A549 (cell line): Measurements from ENCODE around the gene KSR1. TPM values are rescaled to one million over a fixed set of nuclear protein-coding genes. Genes with fewer than 3 reads are reported as not detected.

Source experiments
- ATAC-seq, 2 experiments: fragments of 200-7000 bp in 1 of 2; fragments of >200 bp in 1 of 2; cut with Nextera tagmentation in 1 of 2; cut with Tn5 transposase in 1 of 2; 3 replicates each; pipeline versions ENCODE4 v1.8.0 to v1.9.1; 2018 to 2020; ENCODE audit warnings: mild to moderate bottlenecking in 1 of 2, moderate library complexity in 1 of 2
- CTCF ChIA-PET: fragments of 300-600 bp; sonication (Branson Sonifier 250); formaldehyde crosslinking; extraction: SDS; loops from one replicate; lab custom pipeline; 2021; ENCODE audit warnings: antibody characterized with exemption, inconsistent platforms; lab: Yijun Ruan, JAX
- POLR2A ChIA-PET: fragments of 350-600 bp; formaldehyde crosslinking; extraction: SDS; loops from one replicate; lab custom pipeline; 2021; ENCODE audit warnings: antibody characterized with exemption, inconsistent platforms; lab: Yijun Ruan, JAX
- DNase-seq, 2 experiments: peaks; one replicate each; pipeline versions ENCODE4 v3.0.0 to v3.0.0-alpha.2; 2011 to 2016; ENCODE audit warnings: low read depth in 1 of 2, low spot score in 1 of 2
- FAIRE-seq: peaks from 2 replicates; lab custom pipeline; 2011; peaks lifted over from hg19 to GRCh38; lab: Jason Lieb, UNC
- H3K27ac ChIP-seq, 2 experiments: fragments of >200 bp; sonication (Bioruptor Twin); formaldehyde crosslinking; 3 replicates each; pipeline ENCODE4 v1.5.1; 2016 to 2017
- H3K4me1 ChIP-seq: fragments of >200 bp; sonication (Bioruptor Twin); formaldehyde crosslinking; 3 replicates; pipeline ENCODE4 v1.6.1; 2016
- H3K4me2 ChIP-seq: fragments of >200 bp; sonication (Bioruptor Twin); formaldehyde crosslinking; 3 replicates; pipeline ENCODE4 v1.6.1; 2016
- H3K4me3 ChIP-seq: fragments of >200 bp; sonication (Bioruptor Twin); formaldehyde crosslinking; 3 replicates; pipeline ENCODE4 v1.5.1; 2016
- H3K9me3 ChIP-seq: fragments of >200 bp; sonication (Bioruptor Twin); formaldehyde crosslinking; 3 replicates; pipeline ENCODE4 v1.6.1; 2016
- CBX8 ChIP-seq: fragments of 200-600 bp; sonication (generic); IDR thresholded peaks from 2 replicates; pipeline ENCODE4 v1.6.1; 2016
- CEBPB ChIP-seq, 2 experiments: fragments of >200 bp in 1 of 2; sonication (Bioruptor Twin) in 1 of 2; formaldehyde crosslinking in 1 of 2; IDR thresholded peaks; 2 replicates each; pipeline ENCODE4 v1.6.1; 2012 to 2016
- HEYL ChIP-seq: fragments of 250-450 bp; sonication (Bioruptor Pico); IDR thresholded peaks from 2 replicates; pipeline ENCODE4 v1.8.0; 2021; ENCODE audit warnings: mild to moderate bottlenecking, moderate library complexity
- JUN ChIP-seq, 2 experiments: fragments of >200 bp; sonication (Bioruptor Twin); formaldehyde crosslinking; IDR thresholded peaks; 2 replicates in 1 of 2; 3 replicates in 1 of 2; pipeline ENCODE4 v1.6.1; 2016 to 2017
- JUNB ChIP-seq: fragments of >200 bp; sonication (Bioruptor Twin); formaldehyde crosslinking; IDR thresholded peaks from 2 replicates; pipeline ENCODE4 v1.6.1; 2016
- MYC ChIP-seq: IDR thresholded peaks from 2 replicates; pipeline ENCODE4 v1.6.1; 2012; ENCODE audit warnings: mild to moderate bottlenecking, inconsistent platforms, low read length, improper control_type of control experiment, borderline replicate concordance
- NFE2L2 ChIP-seq: fragments of 150-350 bp; conservative IDR thresholded peaks from 2 replicates; pipeline ENCODE4 v1.6.1; 2014; ENCODE audit warnings: low read length
- NR3C1 ChIP-seq: fragments of >200 bp; sonication (Bioruptor Twin); formaldehyde crosslinking; IDR thresholded peaks from 3 replicates; pipeline ENCODE4 v1.6.1; 2017
- RAD21 ChIP-seq, 2 experiments: fragments of >200 bp in 1 of 2; sonication (Bioruptor Twin) in 1 of 2; formaldehyde crosslinking in 1 of 2; IDR thresholded peaks in 1 of 2; conservative IDR thresholded peaks in 1 of 2; 2 replicates in 1 of 2; 3 replicates in 1 of 2; pipeline ENCODE4 v1.6.1; 2012 to 2018; ENCODE audit warnings: inconsistent platforms in 1 of 2
- RCOR1 ChIP-seq: fragments of 150-350 bp; IDR thresholded peaks from 2 replicates; pipeline ENCODE4 v1.6.1; 2014; ENCODE audit warnings: antibody characterized with exemption, low read length, low read depth
- RNF2 ChIP-seq: fragments of 200-600 bp; sonication (generic); IDR thresholded peaks from 2 replicates; pipeline ENCODE4 v1.6.1; 2016; ENCODE audit warnings: low read depth, mild to moderate bottlenecking, antibody characterized with exemption, moderate library complexity, borderline replicate concordance
- SMC3 ChIP-seq: fragments of >200 bp; sonication (Bioruptor Twin); formaldehyde crosslinking; IDR thresholded peaks from 3 replicates; pipeline ENCODE4 v1.6.1; 2018; ENCODE audit warnings: inconsistent platforms
- WGBS: methylation state at CpG from one replicate; pipeline ENCODE4 v1.1.6; 2017; ENCODE audit errors: missing lambda C conversion rate; 5-methylcytosine and 5-hydroxymethylcytosine counted together
- polyA plus RNA-seq, 4 experiments: library from polyadenylated mRNA; depleted of rRNA in 3 of 4; stranded (reverse); fragments of >200 nt; fragmentation: RNase III in 1 of 4; extraction: RNeasy Plus Mini Kit Qiagen cat#74134 plus additional on column Dnase treatment in 1 of 4; gene quantifications; 2 replicates in 3 of 4; 3 replicates in 1 of 4; pipeline ENCODE4 v1.2.3, GENCODE V29; 2011 to 2017
- TF ChIP-seq, protein P1 (sequence below): fragments of >200 bp; sonication (Bioruptor Twin); formaldehyde crosslinking; IDR thresholded peaks from 3 replicates; pipeline ENCODE4 v1.6.1; 2016
- TF ChIP-seq, protein P2 (sequence below): IDR thresholded peaks from 2 replicates; pipeline ENCODE4 v1.6.1; 2012; ENCODE audit warnings: low read depth, borderline replicate concordance
- TF ChIP-seq, protein P3 (sequence below): IDR thresholded peaks from 2 replicates; pipeline ENCODE4 v1.6.1; 2012
- TF ChIP-seq, protein P4 (sequence below): fragments of 250-450 bp; sonication (Bioruptor Pico); IDR thresholded peaks from 2 replicates; pipeline ENCODE4 v1.5.0; 2021; ENCODE audit warnings: mild to moderate bottlenecking, moderate library complexity, borderline replicate concordance
- TF ChIP-seq, protein P5 (sequence below): fragments of 250-450 bp; sonication (Bioruptor Pico); IDR thresholded peaks from 2 replicates; pipeline ENCODE4 v1.5.0; 2020; ENCODE audit warnings: low read depth, mild to moderate bottlenecking, moderate library complexity
- TF ChIP-seq, protein P6 (sequence below): fragments of >200 bp; sonication (Bioruptor Twin); formaldehyde crosslinking; IDR thresholded peaks from 3 replicates; pipeline ENCODE4 v1.5.1; 2016

Gene KSR1
- polyA plus RNA-seq, 2 of the 4 experiments (the other 2 are of a cell fraction): 13.3 to 14.6 TPM

DNA sequence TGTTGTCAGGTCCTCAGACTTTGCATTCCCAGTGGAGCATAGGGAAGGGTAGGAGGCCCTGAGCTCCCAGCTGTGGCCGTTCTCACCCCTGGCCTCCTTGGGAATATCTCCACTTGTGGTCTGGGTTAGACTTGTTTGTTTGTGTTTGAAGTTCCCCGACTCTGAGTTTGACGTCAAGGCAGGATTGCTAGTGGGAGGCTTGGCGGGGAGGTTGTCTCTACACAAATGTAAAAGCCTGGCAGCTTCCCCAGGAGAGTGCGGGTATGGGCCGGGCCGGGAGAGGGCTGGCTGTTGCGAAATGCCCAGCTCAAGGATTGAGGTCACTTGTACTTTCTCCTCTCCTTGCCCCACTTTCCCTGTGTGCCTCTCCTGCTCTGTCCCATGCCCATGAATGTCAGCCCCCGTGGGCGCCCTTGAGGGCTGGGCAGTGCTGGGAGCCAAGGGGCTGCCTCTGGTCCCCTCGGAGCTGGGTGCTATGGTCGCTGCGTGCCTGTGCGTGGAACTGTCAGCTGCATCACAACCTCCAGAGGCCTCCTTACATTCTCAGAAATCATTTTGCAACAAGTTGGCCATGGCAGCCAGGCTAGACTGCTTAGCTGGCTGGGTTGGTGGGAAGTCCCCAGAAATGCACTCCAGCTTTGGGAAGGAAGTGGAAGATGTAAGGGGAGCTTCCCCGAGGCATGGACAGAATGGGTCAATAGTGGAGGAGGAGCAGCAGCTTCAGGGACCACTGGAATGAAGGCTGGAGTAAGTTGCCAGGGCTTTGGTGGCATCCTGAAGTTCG is 84.3 kb downstream of the KSR1 start (continued):
- TF ChIP-seq RAD21 (conservative IDR thresholded peaks at IDR 0.05 in 1 of 2, IDR thresholded peaks at IDR 0.05 in 1 of 2) (peak in 1 of 2 experiments; percentile 64; a peak in 4 of 5 replicates), SMC3 (peak; percentile 68; the same call in 2 of the 3 replicates), NFE2L2 (no peak), HEYL (CRISPR knock-in tag) (no peak), JUN (IDR thresholded peaks at IDR 0.05) (peak; percentile 93 to 94)
- TF ChIP-seq, protein P1, sequence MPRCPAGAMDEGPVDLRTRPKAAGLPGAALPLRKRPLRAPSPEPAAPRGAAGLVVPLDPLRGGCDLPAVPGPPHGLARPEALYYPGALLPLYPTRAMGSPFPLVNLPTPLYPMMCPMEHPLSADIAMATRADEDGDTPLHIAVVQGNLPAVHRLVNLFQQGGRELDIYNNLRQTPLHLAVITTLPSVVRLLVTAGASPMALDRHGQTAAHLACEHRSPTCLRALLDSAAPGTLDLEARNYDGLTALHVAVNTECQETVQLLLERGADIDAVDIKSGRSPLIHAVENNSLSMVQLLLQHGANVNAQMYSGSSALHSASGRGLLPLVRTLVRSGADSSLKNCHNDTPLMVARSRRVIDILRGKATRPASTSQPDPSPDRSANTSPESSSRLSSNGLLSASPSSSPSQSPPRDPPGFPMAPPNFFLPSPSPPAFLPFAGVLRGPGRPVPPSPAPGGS: peak; percentile 92

DNA sequence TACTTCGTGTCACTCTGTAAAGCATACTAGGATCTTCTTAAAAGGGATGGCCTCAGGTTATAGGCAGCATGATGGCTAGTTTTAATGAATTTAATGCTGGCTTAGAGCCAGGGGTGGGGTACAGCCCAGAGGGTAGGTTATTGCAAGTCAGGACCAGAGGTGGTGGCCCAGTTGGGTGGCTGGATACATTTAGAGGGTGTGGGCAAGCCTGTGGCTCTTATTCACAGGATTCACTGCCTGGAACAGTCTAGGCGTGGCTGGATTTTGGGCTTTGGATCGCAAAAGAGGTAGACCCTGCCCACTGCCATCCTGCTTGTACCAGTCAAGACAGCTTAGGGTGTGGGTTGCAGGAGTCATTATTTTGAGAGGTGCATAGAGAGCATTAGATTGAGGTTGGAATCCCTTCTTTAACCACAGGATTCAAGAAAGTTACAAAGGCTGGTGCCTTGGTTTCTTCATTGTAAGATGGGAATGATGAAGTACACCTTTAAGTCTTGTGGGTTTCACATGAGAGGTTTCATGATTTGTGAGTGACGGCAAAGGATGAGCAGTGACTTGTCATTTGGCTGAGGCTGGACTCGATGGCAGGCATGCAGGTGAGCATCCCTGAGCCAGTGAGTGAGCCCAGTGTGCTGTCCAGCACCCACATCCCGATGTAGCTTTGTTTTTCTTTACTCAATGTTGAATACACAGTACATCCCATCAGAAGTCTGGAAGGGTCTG is 85.2 kb downstream of the KSR1 start:
- H3K4me1 ChIP-seq: peaks cover 84% of the 10 kb centered on the region
- FAIRE-seq (no peak), ATAC-seq (no peak), DNase-seq (no peak)
- POLR2A ChIA-PET: interaction anchor here (1.7 kb wide), 2 partner anchors 8 to 11 kb away, joined by 8 to 10 read pairs; no protein-coding TSS in a partner anchor
- H3K9me3 ChIP-seq: no peaks in the 10 kb centered on the region
- CTCF ChIA-PET: interaction anchor here (0.9 to 14.5 kb wide), 12 partner anchors 10 to 296 kb away, joined by 3 to 140 read pairs (median 6); partner anchors contain the start of gene KSR1
- H3K27ac ChIP-seq: peak overlapping the region; percentile 81 to 97
- TF ChIP-seq, protein P2, sequence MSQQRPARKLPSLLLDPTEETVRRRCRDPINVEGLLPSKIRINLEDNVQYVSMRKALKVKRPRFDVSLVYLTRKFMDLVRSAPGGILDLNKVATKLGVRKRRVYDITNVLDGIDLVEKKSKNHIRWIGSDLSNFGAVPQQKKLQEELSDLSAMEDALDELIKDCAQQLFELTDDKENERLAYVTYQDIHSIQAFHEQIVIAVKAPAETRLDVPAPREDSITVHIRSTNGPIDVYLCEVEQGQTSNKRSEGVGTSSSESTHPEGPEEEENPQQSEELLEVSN: no peak
- TF ChIP-seq JUNB (no peak), SMC3 (no peak), NR3C1 (no peak)
- TF ChIP-seq, protein P3, sequence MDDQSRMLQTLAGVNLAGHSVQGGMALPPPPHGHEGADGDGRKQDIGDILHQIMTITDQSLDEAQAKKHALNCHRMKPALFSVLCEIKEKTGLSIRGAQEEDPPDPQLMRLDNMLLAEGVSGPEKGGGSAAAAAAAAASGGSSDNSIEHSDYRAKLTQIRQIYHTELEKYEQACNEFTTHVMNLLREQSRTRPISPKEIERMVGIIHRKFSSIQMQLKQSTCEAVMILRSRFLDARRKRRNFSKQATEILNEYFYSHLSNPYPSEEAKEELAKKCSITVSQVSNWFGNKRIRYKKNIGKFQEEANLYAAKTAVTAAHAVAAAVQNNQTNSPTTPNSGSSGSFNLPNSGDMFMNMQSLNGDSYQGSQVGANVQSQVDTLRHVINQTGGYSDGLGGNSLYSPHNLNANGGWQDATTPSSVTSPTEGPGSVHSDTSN: no peak
- peak overlapping the region; percentile 86 for H3K4me2 ChIP-seq
- peak overlapping the region; percentile 18; the same call in 1 of the 3 replicates for H3K4me3 ChIP-seq
- 90% methylated on average over 6 of the region's 6 CpGs for WGBS

DNA sequence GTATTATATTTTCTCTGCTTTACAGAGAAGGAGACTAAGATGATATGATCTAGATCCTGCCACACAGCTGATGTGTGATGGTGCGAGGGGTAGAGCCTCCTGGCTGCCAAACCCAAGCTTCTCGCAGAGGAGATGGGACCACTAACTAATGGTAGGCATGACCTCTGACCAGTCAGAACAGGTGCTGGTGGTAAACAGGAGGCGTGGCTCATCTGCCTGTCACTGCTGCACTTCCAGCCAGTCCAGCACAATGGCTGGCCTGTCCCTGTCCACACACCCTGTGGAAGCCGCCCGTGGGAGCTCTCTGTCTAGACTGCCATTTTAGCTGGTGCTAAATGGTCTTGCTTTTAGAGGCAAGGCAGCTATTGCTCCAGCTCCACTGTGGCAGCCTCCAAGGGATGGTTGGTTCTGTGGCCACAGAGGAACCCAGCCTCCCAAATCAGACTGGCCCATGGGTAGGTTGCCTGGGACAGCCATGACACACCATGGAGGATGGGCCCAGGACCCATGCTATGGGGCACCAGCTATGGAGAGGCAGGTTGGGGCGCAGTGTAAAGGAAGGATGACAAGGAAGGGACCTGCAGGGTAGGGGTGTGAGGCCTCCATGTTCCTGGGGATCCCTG is 86.7 kb downstream of the KSR1 start:
- 93% methylated on average over 6 of the region's 6 CpGs for WGBS
- DNase-seq (no peak), FAIRE-seq (no peak), ATAC-seq (no peak)
- Histone ChIP-seq H3K27ac (peak overlapping the region; percentile 81 to 97), H3K9me3 (no peaks in the 10 kb centered on the region), H3K4me3 (no peak overlapping the region), H3K4me2 (peak overlapping the region; percentile 86; the same call in 1 of the 3 replicates), H3K4me1 (peaks cover 88% of the 10 kb centered on the region)
- TF ChIP-seq, protein P4, sequence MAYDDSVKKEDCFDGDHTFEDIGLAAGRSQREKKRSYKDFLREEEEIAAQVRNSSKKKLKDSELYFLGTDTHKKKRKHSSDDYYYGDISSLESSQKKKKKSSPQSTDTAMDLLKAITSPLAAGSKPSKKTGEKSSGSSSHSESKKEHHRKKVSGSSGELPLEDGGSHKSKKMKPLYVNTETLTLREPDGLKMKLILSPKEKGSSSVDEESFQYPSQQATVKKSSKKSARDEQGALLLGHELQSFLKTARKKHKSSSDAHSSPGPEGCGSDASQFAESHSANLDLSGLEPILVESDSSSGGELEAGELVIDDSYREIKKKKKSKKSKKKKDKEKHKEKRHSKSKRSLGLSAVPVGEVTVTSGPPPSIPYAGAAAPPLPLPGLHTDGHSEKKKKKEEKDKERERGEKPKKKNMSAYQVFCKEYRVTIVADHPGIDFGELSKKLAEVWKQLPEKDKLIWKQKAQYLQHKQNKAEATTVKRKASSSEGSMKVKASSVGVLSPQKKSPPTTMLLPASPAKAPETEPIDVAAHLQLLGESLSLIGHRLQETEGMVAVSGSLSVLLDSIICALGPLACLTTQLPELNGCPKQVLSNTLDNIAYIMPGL: no peak
- TF ChIP-seq CBX8 (no peak), CEBPB (IDR thresholded peaks at IDR 0.05) (no peak), RCOR1 (no peak), MYC (no peak), RNF2 (no peak)
- TF ChIP-seq, protein P5, sequence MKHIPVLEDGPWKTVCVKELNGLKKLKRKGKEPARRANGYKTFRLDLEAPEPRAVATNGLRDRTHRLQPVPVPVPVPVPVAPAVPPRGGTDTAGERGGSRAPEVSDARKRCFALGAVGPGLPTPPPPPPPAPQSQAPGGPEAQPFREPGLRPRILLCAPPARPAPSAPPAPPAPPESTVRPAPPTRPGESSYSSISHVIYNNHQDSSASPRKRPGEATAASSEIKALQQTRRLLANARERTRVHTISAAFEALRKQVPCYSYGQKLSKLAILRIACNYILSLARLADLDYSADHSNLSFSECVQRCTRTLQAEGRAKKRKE: no peak
- TF ChIP-seq, protein P6, sequence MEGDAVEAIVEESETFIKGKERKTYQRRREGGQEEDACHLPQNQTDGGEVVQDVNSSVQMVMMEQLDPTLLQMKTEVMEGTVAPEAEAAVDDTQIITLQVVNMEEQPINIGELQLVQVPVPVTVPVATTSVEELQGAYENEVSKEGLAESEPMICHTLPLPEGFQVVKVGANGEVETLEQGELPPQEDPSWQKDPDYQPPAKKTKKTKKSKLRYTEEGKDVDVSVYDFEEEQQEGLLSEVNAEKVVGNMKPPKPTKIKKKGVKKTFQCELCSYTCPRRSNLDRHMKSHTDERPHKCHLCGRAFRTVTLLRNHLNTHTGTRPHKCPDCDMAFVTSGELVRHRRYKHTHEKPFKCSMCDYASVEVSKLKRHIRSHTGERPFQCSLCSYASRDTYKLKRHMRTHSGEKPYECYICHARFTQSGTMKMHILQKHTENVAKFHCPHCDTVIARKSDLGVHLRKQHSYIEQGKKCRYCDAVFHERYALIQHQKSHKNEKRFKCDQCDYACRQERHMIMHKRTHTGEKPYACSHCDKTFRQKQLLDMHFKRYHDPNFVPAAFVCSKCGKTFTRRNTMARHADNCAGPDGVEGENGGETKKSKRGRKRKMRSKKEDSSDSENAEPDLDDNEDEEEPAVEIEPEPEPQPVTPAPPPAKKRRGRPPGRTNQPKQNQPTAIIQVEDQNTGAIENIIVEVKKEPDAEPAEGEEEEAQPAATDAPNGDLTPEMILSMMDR: no peak
- ChIA-PET CTCF (interaction anchor here (0.9 to 14.5 kb wide), 6 partner anchors 10 to 87 kb away, joined by 3 to 140 read pairs (median 6); partner anchors contain the start of gene KSR1), POLR2A (no interaction called here)
